HCT116 (cell line): Measurements from ENCODE around the gene ZYX. TPM values are rescaled to one million over a fixed set of nuclear protein-coding genes. Genes with fewer than 3 reads are reported as not detected.

Experiments used
- ATAC-seq: fragments of 200-7000 bp; cut with Tn5 transposase; 2 replicates; pipeline ENCODE4 v1.9.1; 2020; ENCODE audit warnings: mild to moderate bottlenecking, moderate library complexity
- BruUV-seq: library from RNA; stranded (reverse); fragments of 400-500 nt; replicated peaks from 2 replicates; lab custom pipeline; 2021; lab: Mats Ljungman, UMichigan
- CTCF ChIA-PET: fragments of 300-600 bp; sonication (Branson Sonifier 250); formaldehyde crosslinking; loops from one replicate; lab custom pipeline; 2021; ENCODE audit warnings: antibody characterized with exemption; lab: Charles Lee
- POLR2A ChIA-PET: fragments of 300-600, 350-600 bp; sonication (Branson Sonifier 250); formaldehyde crosslinking; loops from one replicate; lab custom pipeline; 2021; ENCODE audit warnings: antibody characterized with exemption; lab: Charles Lee
- RAD21 ChIA-PET, 2 experiments: fragments of 300-600 bp; sonication (Branson Sonifier 250); formaldehyde crosslinking; loops; one replicate each; lab custom pipeline; 2023; ENCODE audit warnings: low total read pairs in 2 of 2; ENCODE audit not compliant: uncharacterized antibody in 2 of 2, unreplicated experiment in 2 of 2, low non-redundant PET in 1 of 2; lab: Charles Lee
- DNase-seq: peaks from one replicate; pipeline ENCODE4 v3.0.0-alpha.2; 2010; ENCODE audit warnings: low read depth, low spot score
- H2AFZ ChIP-seq: fragments of 200-600 bp; shearing (Covaris generic), sonication (generic); 2 replicates; pipeline ENCODE4 v1.6.1; 2017; ENCODE audit warnings: low read depth, mixed run types, mixed read lengths, antibody characterized with exemption, low read length; ENCODE audit not compliant: poor library complexity, severe bottlenecking
- H3K27ac ChIP-seq: 2 replicates; pipeline ENCODE4 v1.5.1; 2012; ENCODE audit warnings: low read depth, low read length
- H3K27me3 ChIP-seq: fragments of 200-600 bp; sonication (generic); 2 replicates; pipeline ENCODE4 v1.6.1; 2016; ENCODE audit warnings: mixed run types, low read length, mixed read lengths; ENCODE audit not compliant: insufficient read depth
- H3K36me3 ChIP-seq, 2 experiments: fragments of 200-500 bp in 1 of 2; fragments of 200-600 bp in 1 of 2; sonication (Bioruptor generic) in 1 of 2; sonication (generic) in 1 of 2; 2 replicates each; pipeline versions ENCODE4 v1.5.1 to v1.6.1; 2014 to 2016; ENCODE audit warnings: low read length in 2 of 2, inconsistent platforms in 1 of 2, mixed read lengths in 1 of 2, mixed run types in 1 of 2; ENCODE audit not compliant: insufficient read depth in 2 of 2, control insufficient read depth in 1 of 2
- H3K4me1 ChIP-seq, 2 experiments: fragments of 200-600 bp in 1 of 2; sonication (generic) in 1 of 2; 2 replicates each; pipeline versions ENCODE4 v1.5.1 to v1.6.1; 2012 to 2017; ENCODE audit warnings: low read length in 2 of 2, inconsistent platforms in 1 of 2, mild to moderate bottlenecking in 1 of 2, mixed read lengths in 1 of 2, mixed run types in 1 of 2, moderate library complexity in 1 of 2; ENCODE audit not compliant: insufficient read depth in 2 of 2, control insufficient read depth in 1 of 2
- H3K4me2 ChIP-seq: fragments of 200-600 bp; sonication (generic); 2 replicates; pipeline ENCODE4 v1.6.1; 2017; ENCODE audit warnings: mixed run types, low read length, mixed read lengths
- H3K4me3 ChIP-seq, 2 experiments: fragments of 200-600 bp in 1 of 2; sonication (generic) in 1 of 2; replicated peaks in 1 of 2; 2 replicates each; pipeline ENCODE4 v1.5.1; 2011 to 2016; ENCODE audit warnings: low read length in 2 of 2, control low read depth in 1 of 2, low read depth in 1 of 2, mild to moderate bottlenecking in 1 of 2, mixed read lengths in 1 of 2, mixed run types in 1 of 2
- H3K79me2 ChIP-seq: fragments of 200-600 bp; sonication (generic); 2 replicates; pipeline ENCODE4 v1.6.1; 2017; ENCODE audit warnings: mild to moderate bottlenecking, mixed run types, low read length, moderate library complexity, mixed read lengths; ENCODE audit not compliant: insufficient read depth
- H3K9ac ChIP-seq: fragments of 200-600 bp; sonication (generic); 2 replicates; pipeline ENCODE4 v1.6.1; 2016; ENCODE audit warnings: low read length, mixed read lengths
- H3K9me2 ChIP-seq: fragments of 200-600 bp; sonication (generic), shearing (Covaris generic); 2 replicates; pipeline ENCODE4 v1.6.1; 2017; ENCODE audit warnings: mixed run types, mild to moderate bottlenecking, moderate library complexity; ENCODE audit not compliant: insufficient read depth
- H3K9me3 ChIP-seq, 2 experiments: fragments of 200-500 bp in 1 of 2; fragments of 200-600 bp in 1 of 2; sonication (Bioruptor generic) in 1 of 2; sonication (generic) in 1 of 2; 2 replicates each; pipeline ENCODE4 v1.6.1; 2014 to 2017; ENCODE audit warnings: low read length in 2 of 2, mixed read lengths in 2 of 2, inconsistent platforms in 1 of 2, low read depth in 1 of 2, mild to moderate bottlenecking in 1 of 2, mixed run types in 1 of 2, moderate library complexity in 1 of 2; ENCODE audit not compliant: control insufficient read depth in 1 of 2, insufficient read depth in 1 of 2
- H4K20me1 ChIP-seq: fragments of 200-600 bp; sonication (generic), shearing (Covaris generic); 2 replicates; pipeline ENCODE4 v1.6.1; 2017; ENCODE audit warnings: mixed run types, mild to moderate bottlenecking, moderate library complexity; ENCODE audit not compliant: insufficient read depth
- ATF3 ChIP-seq: IDR thresholded peaks from 2 replicates; pipeline ENCODE4 v1.6.1; 2012
- FOSL1 ChIP-seq: IDR thresholded peaks from 2 replicates; pipeline ENCODE4 v1.6.1; 2012; ENCODE audit warnings: low read depth
- RAD21 ChIP-seq: IDR thresholded peaks from 2 replicates; pipeline ENCODE4 v1.6.1; 2012; ENCODE audit warnings: low read depth, mild to moderate bottlenecking
- SP1 ChIP-seq: IDR thresholded peaks from 2 replicates; pipeline ENCODE4 v1.6.1; 2012; ENCODE audit warnings: low read depth
- YY1 ChIP-seq: IDR thresholded peaks from 2 replicates; pipeline ENCODE4 v1.6.1; 2011; ENCODE audit warnings: low read length, low read depth, moderate library complexity, mild to moderate bottlenecking; ENCODE audit not compliant: insufficient replicate concordance; ENCODE audit errors: extremely low read depth
- ZFX ChIP-seq: fragments of 450-650 bp; IDR thresholded peaks from 2 replicates; pipeline ENCODE4 v1.6.1; 2017
- intact Hi-C: fragments of 100-400 bp; cut with micrococcal nuclease; formaldehyde crosslinking; loops from 2 replicates; pipeline ENCODE4 v1.10.0; 2022
- total RNA-seq: library from RNA; stranded (reverse); gene quantifications from one replicate; pipeline ENCODE4 v1.2.1, GENCODE V29; 2021; ENCODE audit not compliant: unreplicated experiment
- TF ChIP-seq, protein P1 (sequence below), 3 experiments: fragments of 200-600 bp in 1 of 3; sonication (generic) in 1 of 3; IDR thresholded peaks in 2 of 3; conservative IDR thresholded peaks in 1 of 3; 2 replicates each; pipeline ENCODE4 v1.5.1; 2012 to 2017; ENCODE audit warnings: low read depth in 2 of 3, low read length in 2 of 3, antibody characterized with exemption in 1 of 3, borderline replicate concordance in 1 of 3, control low read depth in 1 of 3, mild to moderate bottlenecking in 1 of 3, mixed read lengths in 1 of 3, mixed run types in 1 of 3, moderate library complexity in 1 of 3; ENCODE audit not compliant: insufficient read depth in 1 of 3

Gene ZYX
- total RNA-seq, 1 experiment from 2014 or later, result 144 TPM

DNA sequence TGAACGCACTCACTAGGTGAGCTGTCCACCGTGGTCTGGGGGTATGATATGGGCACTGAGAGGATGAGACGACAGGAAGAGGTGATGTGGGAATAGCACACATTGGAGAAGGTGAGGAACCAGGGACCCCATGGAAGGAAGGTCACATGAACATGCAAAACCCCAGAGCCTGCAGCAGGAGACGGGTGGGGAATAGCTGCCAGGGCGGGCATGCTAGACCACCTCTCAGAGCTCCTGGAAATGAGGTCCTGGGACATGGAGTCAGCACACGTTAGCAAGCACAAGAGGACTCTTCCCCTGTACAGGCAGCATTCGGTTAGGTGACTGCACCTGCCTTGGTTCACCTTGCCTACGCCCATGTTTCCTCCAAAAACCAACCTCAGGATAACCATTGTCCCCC lies 26.8 kb upstream of the ZYX start:
- Histone ChIP-seq H3K27ac (no peak overlapping the region), H3K4me3 (no peak overlapping the region), H4K20me1 (no peaks in the 10 kb centered on the region), H3K27me3 (no peaks in the 10 kb centered on the region), H3K9ac (no peak overlapping the region), H2AFZ (no peak overlapping the region), H3K4me1 (no peaks in the 10 kb centered on the region), H3K9me2 (no peaks in the 10 kb centered on the region), H3K79me2 (no peaks in the 10 kb centered on the region), H3K9me3 (no peaks in the 10 kb centered on the region), H3K36me3 (no peaks in the 10 kb centered on the region), H3K4me2 (no peak overlapping the region)
- intact Hi-C loops, result no loop called here
- no peak for DNase-seq
- TF ChIP-seq SP1 (no peak), RAD21 (no peak)
- ChIA-PET CTCF (interaction anchor here (0.7 kb wide), 1 partner anchor 9 kb away, joined by 3 read pairs; no protein-coding TSS in a partner anchor), RAD21 (no interaction called here), POLR2A (no interaction called here)
- BruUV-seq, result no TSS peak
- ATAC-seq, result no peak

DNA sequence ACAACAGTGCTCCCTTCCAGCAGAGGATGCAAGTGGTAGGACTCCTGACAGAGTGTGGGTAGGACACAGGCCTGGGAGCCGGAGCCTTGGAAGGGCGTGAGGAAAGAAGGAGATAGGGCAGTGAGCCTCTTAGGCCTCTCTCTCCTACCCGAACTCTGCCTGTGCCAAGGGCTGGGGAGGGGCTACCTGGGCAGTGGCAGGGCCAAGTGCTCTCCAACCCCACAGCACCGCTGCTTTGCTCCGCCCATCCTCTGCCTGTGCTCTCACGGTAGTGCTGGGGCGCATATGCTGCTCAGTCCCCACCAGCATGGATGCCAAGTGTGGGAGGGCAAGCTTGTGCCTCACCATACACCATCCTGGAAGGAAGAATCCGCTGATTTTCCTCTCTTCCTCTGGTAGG lies 26.2 kb upstream of the ZYX start:
- H3K4me2 ChIP-seq, result no peak overlapping the region
- H3K9me3 ChIP-seq, result no peaks in the 10 kb centered on the region
- no peak overlapping the region for H2AFZ ChIP-seq
- no peak overlapping the region for H3K4me3 ChIP-seq
- TF ChIP-seq, protein P1, sequence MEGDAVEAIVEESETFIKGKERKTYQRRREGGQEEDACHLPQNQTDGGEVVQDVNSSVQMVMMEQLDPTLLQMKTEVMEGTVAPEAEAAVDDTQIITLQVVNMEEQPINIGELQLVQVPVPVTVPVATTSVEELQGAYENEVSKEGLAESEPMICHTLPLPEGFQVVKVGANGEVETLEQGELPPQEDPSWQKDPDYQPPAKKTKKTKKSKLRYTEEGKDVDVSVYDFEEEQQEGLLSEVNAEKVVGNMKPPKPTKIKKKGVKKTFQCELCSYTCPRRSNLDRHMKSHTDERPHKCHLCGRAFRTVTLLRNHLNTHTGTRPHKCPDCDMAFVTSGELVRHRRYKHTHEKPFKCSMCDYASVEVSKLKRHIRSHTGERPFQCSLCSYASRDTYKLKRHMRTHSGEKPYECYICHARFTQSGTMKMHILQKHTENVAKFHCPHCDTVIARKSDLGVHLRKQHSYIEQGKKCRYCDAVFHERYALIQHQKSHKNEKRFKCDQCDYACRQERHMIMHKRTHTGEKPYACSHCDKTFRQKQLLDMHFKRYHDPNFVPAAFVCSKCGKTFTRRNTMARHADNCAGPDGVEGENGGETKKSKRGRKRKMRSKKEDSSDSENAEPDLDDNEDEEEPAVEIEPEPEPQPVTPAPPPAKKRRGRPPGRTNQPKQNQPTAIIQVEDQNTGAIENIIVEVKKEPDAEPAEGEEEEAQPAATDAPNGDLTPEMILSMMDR (IDR thresholded peaks at IDR 0.05 in 2 of 3, conservative IDR thresholded peaks at IDR 0.05 in 1 of 3; ENCODE audit: borderline replicate concordance in 1 of 3, insufficient read depth in 1 of 3, low read depth in 2 of 3, low read length in 2 of 3), result no peak
- TF ChIP-seq SP1, result no peak
- no peak for TF ChIP-seq ZFX
- TF ChIP-seq ATF3, result no peak
- no peak for TF ChIP-seq YY1
- TF ChIP-seq FOSL1, result no peak
- TF ChIP-seq, all 23 proteins: peak for 0
- BruUV-seq, result no TSS peak
- no peak overlapping the region for H3K27ac ChIP-seq
- H3K4me1 ChIP-seq, result no peaks in the 10 kb centered on the region
- no peaks in the 10 kb centered on the region for H3K9me2 ChIP-seq
- H3K9ac ChIP-seq, result no peak overlapping the region
- ChIA-PET RAD21 (no interaction called here), POLR2A (no interaction called here), CTCF (no interaction called here)
- intact Hi-C loops, result no loop called here
- H3K79me2 ChIP-seq, result no peaks in the 10 kb centered on the region
- DNase-seq (no peak), ATAC-seq (no peak)
- H3K27me3 ChIP-seq, result no peaks in the 10 kb centered on the region
- H3K36me3 ChIP-seq, result no peaks in the 10 kb centered on the region
- no peaks in the 10 kb centered on the region for H4K20me1 ChIP-seq
